SK-MEL-5 (cell line): ENCODE results near the gene BCDIN3D. TPM values are rescaled to one million over a fixed set of nuclear protein-coding genes. Genes with fewer than 3 reads are reported as not detected.
"Not testable (repeated sequence)": the region's sequence is repeated elsewhere in the genome, so short reads cannot be mapped to it uniquely, and the experiment has no call there.

Experiments used
- DNase-seq: peaks from one replicate; pipeline ENCODE4 v3.0.0-alpha.2; 2016; ENCODE audit warnings: low read depth, low spot score
- in situ Hi-C: cut with HindIII; loops from 2 replicates; pipeline ENCODE4 v1.10.0; 2016; ENCODE audit warnings: low sequenced_read_pairs, high pct_unique_total_duplicates, low pct_unique_long_range_greater_than_20kb
- total RNA-seq: library from RNA; depleted of rRNA; stranded (reverse); fragments of >200 nt; shearing (Covaris generic); gene quantifications from 2 replicates; pipeline ENCODE4 v1.2.3, GENCODE V29; 2014

The BCDIN3D gene
- total RNA-seq, 1 experiment from 2014 or later = 7.2 TPM

DNA sequence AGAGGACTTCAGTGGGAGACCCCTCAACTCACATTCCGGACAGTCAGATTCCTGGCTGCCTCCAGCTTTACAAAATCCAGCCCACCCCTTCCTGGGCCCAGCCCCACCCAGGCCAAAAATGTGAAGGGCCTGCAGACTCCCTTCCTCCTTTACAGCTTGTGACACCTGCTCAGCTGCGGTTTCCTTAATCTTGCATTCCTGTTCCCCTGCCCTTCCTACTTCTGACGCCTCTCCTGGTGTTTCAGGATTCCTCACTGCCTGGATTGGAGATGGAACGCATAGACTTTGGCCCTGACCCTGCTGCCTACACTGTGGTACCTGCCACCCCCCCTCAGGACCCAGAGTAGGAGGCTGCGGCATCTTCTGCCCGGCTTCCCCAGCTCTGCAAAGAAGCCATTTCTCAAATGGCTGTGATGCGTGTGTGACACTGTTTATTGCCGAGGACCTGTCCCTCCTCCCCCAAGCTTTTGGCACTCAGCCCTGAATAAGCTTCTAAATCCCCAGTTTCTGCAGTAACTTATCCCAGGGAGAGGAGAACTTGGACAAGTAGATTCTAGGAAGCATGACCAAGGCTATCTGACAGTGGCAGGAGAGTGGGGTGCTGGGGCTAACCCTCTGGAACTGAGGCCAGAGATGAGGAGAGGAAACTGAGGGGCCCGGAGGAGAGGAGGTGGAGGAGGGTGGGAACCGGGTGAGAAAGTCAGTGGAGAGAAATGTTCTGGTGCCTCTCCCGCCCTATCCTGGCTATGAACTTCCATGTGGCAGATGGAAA, 24.9 kb upstream of the BCDIN3D start:
- DNase-seq = no peak
- in situ Hi-C loops = no loop called here

DNA sequence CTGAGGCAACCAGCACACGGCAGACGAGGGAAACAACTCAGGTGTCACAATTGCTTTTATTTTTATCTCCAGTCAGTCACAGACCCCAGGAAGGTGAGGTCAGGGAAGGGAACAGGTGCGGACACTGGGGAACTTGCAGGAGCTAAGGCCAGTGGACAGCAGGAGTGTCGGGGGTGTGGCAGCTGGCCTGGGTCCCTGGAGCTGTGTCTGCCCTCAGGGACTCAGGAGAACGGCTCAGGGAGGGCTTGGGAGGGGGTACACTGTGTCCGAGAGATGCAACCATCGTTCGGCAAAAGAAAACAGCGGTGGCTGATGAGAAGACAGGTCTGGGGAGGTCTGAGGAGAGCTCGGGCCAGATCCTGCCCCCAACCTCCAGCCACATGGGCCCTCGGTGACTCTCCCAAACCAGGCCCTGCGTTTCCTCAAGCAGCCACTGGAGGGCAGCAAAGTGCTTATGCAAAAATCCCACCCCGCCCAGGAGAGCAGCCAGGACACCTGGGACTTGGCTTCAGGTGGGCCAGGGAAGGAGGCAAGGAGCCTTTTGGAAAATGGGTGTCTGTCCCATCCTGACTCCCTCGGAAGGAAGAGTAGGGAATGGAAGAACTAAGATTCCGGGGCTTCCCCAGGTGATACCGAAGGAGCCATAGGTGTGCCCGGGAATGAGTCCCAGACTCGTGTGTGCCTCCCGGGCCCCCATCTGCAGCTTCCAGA, 24.1 kb upstream of the BCDIN3D start:
- peak; percentile 75 for DNase-seq
- in situ Hi-C loops = no loop called here

GRCh38 chr12:49865782-49866135, 22.9 kb upstream of the BCDIN3D start:
- in situ Hi-C loops = no loop called here
- DNase-seq = no peak

DNA sequence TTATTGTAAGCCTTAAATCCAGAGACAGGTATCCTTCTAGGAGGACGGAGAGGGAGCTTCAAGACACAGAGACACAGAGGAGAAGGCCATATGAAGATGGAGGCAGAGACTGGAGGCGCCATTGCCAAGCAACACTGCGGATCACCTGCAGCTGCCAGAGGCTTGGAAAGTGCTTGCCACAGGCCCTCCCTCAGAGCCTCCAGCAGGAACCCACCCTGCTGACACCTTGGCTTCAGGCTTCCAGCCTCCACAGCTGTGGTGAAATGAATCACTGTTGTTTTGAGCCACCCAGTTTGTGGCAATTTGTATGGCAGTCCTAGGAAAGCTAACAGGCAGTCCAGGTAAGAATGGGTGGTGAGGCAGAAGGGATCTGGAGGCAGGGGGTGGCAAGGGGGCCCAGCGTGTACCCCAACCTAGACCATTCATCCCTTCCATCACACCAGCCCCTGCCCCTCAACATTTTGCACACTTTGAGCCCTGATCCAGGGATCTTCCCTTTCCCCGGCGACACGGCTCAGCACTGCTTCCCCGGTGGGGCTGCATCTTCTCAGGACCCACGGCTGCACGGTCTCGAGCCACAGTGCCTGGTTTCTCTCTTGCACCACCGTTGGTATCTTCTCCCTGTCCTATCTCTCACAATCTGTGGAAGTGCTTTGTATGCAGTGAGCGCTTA, 22.3 kb upstream of the BCDIN3D start:
- DNase-seq = no peak
- in situ Hi-C loops = no loop called here

GRCh38 chr12:49864798-49865090, 21.8 kb upstream of the BCDIN3D start:
- in situ Hi-C loops = no loop called here
- DNase-seq = no peak

DNA sequence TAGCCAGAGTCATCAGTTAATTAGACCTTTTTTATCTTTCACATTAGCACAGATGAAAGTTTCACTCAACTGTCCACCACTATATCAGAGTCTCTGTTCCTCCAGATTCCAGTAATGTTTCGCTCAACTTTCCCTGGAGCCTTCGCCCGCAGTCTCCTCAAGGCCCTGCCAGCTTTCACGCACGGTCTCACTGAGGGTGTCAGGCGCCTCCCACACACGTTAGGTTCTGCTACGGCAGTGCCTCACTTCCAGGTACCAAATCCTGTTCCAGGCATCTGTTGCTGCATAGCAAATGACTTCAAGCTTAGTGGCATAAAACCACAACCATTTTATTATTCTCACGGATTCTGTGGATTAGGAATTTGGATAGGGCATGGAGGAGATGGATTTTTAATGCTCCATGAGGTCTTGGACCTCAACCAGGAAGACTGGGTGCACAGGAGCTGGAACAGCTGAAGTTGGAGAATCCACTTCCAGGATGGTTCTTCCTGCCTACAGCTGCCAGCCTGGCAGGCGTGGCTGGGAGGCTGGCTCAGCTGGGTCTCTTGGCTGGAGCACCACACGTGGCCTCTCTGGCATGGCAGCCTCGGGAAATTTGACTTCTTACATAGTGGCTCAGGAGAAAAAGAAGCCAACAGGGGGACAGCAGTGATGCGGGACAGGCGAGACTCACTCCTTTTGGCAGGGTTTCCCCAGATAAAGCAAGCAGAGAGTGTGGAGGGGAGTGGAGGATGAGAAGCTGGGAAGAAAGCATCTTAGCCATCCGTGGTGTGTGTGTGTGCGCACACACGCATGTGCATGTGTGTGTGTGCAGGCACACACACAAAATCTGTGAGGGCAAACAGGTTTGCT, 21.3 kb upstream of the BCDIN3D start:
- in situ Hi-C loops = no loop called here
- DNase-seq = no peak

GRCh38 chr12:49860921-49861320, 18.0 kb upstream of the BCDIN3D start:
- DNase-seq, in situ Hi-C loops: not testable (repeated sequence)

- DNase-seq, in situ Hi-C loops: not testable (repeated sequence)
Observed at GRCh38 chr12:49855890-49856289, 13.0 kb upstream of the BCDIN3D start.

- in situ Hi-C loops = no loop called here
Observed at GRCh38 chr12:49854976-49855375, 12.1 kb upstream of the BCDIN3D start.

DNA sequence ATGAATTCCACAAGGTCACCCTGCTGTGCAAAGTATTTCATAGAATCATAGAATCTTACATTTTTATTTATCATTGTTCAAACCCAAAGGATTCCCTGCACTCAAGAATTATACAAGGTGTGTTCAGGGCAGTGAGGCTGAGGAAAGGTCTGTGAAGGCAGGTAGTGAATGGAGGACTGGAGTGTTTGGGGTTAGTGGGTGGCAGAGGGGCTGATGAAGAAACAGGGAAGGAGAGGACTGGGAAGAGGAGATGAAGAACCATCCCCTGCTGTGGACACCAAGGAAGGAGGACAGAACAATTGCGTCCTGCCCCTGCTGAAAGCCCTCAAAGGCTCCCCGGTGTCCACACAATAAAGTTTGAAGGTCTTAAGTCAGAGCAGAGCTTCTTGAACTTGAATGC, 10.8 kb upstream of the BCDIN3D start:
- in situ Hi-C loops = no loop called here

More at GRCh38 chr12:49854976-49855375, 12.1 kb upstream of the BCDIN3D start:
- no peak for DNase-seq

GRCh38 chr12:49847161-49847560, 4.3 kb upstream of the BCDIN3D start:
- DNase-seq = no peak
- in situ Hi-C loops = no loop called here

More for the DNA sequence above, 10.8 kb upstream of the BCDIN3D start:
- no peak for DNase-seq

DNA sequence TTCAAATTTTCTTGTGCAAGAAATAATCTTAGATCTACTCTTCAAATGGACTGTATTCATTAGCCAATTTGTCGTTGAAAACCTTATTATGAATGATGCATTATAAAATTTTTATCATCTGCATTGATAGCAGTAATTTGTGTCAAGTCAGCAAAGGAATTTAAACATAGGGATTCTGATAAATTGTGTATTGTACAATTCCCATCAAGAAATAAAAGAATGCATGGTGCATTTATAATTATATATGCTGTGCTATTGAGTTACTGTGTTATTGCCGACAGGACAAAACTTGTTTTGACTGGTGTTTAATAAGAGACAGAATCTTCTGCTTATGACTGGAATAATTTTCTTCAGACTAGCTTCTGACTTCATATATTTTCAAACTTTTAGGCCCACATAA, 3.1 kb upstream of the BCDIN3D start:
- in situ Hi-C loops = no loop called here
- no peak for DNase-seq

GRCh38 chr12:49843876-49844437, 1.1 kb upstream of the BCDIN3D start:
- in situ Hi-C loops = no loop called here

DNA sequence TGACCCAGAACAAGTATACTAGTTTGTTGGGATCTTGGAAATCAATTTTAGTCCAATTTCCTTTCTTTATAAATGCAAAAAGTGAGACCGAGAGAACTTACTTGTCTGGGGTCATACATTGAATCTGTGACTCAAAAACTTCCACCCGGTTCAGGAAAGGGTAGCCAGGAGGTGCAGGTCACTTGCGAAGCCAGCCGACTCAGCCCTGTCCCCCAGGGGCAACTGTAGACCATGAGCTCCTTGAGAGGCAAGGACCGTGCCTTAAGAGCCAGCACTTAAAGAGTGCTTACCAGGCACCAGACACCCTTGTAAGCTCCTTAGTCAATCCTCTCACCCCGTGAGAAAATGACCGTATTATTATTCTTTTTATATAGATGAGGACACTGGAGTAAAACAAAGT, 505 bp upstream of the BCDIN3D start:
- in situ Hi-C loops = no loop called here
- DNase-seq = no peak

More at GRCh38 chr12:49843876-49844437, 1.1 kb upstream of the BCDIN3D start:
- no peak for DNase-seq

- DNase-seq = peak; percentile 79
- in situ Hi-C loops = no loop called here
Observed at GRCh38 chr12:49838973-49839633, 3.8 kb downstream of the BCDIN3D start.

DNA sequence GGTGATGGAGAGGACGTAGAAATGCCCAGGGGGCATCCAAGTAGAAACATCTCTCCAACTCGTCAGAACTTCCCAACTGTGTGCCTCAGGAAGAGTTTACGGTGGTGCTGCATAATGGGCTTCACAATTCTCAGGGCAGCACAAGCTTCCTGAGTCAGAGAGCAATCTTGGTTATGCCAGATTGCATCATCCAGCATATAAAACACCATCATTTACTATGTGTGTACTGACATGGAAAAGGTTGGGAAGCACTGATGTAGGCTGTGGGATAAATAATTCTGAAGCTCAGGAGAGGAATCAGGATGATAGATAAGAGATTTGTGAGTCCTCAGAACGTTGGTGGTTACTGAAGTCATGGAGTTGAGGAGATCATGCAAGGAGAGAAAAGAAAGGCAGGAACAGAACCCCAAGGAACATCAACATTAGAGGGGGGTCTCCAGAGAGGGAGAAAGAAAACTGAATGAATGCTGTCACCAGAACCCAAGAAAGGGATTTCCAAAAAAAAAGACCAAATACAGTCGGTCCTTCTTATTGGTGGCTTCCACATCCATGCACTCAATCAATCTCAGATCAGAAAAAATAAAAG, 10.0 kb downstream of the BCDIN3D start:
- in situ Hi-C loops = no loop called here
- DNase-seq = peak; percentile 57

DNA sequence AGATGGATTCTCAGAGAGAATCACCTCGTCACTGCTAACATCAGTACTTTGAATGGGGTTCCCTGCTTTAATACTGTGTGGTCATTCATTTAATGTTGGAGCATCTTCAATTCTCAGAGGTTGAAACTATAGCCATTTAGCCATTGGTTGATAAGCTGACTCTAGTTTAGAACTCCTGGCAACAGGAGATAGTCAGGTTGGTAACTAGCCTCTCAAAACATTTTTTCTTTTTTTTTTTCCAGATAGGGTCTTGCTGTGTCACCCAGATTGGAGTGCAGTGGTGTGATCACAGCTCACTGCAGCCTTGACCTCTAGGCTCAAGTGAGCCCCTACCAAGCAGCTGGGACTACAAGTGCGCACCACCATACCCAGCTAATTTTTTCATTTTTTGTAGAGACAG, 11.2 kb downstream of the BCDIN3D start:
- DNase-seq = no peak

More for the DNA sequence above, 11.2 kb downstream of the BCDIN3D start:
- in situ Hi-C loops = no loop called here
